HS-27A (cell line): ENCODE measurements around the gene ADAM12.
A peak's percentile ranks its signal among the peaks of the same experiment; 100 is the strongest.
"Not testable (repeated sequence)": the region's sequence is repeated elsewhere in the genome, so short reads cannot be mapped to it uniquely, and the experiment has no call there.

Experiments used
- DNase-seq: peaks from one replicate; pipeline ENCODE4 v3.0.0-alpha.2; 2012; ENCODE audit warnings: low read depth, missing footprints

ADAM12 gene

DNA sequence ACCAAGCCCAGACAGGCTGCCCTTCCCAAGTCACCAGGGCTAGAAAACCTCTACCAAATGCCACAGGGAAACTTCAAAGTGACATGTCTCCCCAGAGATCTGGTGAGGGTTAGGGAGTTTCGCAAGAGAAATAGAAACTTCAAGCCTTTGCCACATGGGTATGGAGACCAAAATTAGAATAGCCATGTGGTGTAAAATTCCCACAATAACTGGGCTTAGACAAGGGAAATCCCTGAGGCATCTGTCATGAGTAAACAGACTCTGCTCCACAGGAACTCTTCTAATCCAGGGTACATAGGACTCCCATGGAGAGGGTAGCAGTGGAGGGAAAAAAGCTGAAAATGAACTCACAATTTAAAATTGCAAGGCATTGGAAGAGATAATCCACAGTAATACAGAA lies 14.3 kb downstream of the ADAM12 start:
- DNase-seq: no peak

DNA sequence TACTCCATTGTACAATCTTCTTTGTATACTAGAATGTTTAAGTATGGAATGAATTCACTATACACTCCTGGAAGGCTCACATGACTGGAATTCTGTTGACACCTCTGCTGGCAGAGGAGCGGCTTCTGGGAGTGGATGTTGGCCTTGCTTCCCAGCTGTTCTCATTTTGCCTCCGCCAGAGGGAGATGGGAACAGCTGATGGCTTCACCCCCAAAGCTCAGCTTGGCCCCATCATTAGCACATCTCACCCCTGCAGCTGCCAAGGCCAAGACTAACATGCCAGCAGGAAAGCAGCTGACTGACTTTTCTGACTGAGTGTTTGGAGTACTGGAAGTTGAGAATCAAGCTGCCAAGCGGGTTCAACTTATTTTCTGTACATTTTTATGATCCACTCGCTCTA lies 15.1 kb downstream of the ADAM12 start:
- DNase-seq: no peak

DNA sequence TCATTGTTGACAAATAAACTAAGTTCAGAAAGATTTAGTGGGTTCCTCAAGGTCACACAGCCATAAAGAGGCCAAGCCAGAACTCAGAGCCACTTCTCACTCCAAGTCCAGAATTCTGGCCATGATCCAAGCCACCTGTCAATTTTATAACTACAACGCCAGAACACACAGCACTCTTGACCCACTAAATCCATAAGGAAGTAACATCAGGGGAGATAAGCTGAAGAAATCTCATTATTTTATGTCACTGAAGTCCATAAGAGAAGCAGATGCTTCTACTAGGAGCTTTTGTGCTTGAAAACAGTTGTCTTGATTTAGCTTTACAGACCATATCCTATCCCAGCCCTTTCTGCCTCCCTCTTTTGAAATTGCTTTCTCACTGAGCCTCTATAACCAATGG lies 15.9 kb downstream of the ADAM12 start:
- no peak for DNase-seq

DNA sequence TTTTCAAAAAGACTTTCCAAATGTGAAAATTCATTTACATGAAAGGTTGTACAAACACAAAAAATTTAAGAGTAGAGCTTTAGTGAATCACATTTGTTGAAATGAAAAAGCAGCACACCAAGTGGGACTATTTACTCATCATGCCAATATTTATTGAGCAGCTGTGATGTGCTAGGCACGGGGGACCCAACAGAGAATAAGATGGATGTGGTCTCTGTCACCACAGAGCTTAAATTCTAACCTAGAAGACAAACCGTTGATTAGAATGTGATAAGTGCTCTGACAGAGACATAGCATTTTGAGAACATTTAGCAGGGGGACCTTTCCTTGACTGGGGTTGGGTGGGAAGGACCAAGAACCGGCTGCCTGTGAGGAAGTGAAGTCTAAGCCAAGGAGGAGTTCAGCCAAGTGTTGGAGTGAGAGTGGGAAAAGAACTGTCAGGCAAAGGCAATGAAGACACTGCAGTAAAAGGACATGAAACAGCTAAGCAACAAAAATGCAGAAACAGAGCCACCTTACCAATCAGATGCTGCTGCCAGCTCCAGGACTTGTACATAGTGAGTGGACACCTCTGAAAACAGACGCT lies 19.1 kb downstream of the ADAM12 start:
- no peak for DNase-seq

DNA sequence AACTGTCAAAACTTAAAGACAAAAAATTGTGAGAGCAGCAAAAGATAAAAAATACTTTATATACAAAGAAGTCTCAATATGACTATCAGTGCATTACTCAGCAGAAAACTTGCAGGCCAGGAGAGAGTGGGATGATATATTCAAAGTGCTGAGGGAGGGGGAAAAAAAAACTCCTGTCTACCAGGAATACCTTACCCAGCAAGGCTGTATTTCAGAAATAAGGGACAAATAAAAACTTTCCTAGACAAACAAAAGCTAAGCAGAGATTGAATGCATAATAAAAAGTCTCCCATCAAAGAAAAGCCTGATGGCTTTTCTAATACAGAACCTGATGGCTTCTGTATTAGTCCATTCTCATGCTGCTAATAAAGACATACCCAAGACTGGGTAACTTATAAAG lies 31.1 kb downstream of the ADAM12 start:
- no peak for DNase-seq

DNA sequence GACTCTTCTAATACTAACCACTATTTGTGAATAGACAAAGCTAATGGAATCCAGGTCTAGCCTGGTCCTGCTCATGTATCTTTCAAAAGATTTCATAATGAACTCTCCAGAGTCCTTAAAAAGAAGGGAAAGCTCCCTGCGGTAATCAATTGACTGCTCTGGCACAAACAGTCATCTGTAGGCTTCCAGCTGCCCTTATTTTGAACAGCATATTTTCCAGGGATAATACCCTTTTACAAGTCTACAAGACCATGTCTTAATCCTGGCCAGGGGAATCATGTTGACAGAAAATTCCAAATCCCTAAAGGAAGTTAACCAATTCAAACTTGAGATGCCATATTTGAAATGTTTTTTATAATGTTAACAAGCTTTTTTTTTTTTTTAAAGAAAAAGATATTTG lies 34.6 kb downstream of the ADAM12 start:
- DNase-seq: no peak

DNA sequence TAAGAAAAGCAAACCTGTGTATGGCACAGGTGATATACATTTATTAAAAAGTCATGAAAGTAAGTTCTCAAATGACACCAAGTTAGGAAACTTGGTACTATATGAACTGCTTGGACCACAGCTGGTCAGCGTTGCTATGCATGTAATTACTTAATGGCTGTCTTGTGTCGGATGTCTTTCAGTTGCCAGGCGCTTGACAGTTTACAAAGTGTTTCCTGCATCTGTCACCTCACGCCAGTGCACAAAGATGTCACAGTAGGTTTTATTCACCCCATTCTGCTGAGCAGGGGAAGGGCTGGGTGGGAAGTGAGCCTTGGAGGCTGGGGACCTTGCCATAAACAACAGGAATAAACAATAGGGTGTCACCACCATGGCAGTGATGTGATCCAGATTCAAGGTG lies 35.8 kb downstream of the ADAM12 start:
- no peak for DNase-seq

DNA sequence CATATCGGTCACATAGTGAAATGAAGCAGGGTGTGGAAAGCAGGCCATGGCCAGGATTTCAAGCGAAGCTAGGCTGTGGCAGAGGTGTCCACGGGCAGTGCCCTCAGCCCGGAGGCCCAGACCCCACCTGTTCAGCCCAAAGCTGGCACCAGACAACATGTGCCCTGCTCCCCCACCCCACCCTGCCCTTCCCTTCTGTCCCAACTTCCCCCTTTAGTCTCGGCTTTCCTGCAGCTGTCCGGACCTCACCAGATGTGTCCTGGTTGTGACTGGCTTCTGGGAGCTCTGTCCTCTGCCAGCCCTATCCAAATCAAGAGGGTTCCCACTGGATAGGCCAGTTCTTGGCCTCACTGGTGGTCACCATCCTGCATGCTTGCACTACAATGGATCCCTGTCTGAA lies 37.3 kb downstream of the ADAM12 start:
- no peak for DNase-seq

DNA sequence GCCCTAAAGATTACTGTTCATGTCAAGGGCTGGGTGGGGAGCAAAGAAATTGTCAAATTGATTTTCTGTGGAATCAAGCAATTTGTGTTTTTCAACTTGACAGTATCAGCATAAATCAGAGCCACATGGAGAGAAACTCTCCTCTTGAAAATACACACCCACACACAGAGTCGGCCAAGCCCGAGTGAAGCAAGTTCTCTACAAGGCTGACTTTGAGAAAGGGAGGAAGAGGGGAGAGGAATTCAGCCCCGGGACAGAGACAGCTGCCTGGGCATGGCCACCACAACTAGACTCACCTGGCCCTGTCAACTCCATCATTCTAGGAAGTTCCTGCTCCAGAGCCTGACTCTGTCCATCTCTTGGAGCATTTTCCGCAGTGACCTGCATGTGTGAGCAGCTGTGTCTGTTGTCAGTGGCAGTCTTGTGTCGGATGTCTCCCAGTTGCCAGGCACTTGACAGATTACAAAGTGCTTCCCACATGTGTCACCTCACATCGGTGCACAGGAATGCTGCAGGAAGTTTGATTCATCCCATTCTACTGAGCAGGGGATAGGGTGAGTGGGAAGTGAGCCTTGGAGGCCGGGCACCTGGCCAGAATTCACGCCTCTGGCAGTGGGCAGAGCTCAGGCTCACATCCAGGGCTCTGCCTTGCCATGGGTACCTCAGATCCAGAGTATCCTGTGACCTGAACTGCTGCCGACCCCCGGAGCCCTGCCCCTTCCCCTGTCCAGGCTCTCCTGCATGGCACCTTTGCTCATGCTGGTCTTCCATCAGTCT lies 37.9 kb downstream of the ADAM12 start:
- DNase-seq: peak; percentile 79

DNA sequence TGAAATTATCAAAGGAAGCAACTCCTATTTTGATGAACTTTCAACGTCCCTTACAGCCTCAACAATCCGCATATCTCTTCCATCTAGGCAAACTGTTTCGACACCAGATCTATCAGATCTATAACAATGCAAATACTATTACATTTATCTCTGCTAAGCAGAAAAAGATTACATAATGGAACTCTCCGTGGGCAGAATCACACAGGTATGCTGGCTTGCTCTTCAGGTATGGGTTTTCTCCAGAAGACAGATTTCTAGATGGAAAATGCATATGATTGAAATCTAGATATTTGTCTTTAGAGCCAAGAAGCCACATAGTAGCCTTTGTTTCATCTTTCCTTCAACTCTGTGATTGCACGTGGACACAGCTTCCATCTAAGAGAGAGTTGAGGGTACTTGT lies 38.6 kb downstream of the ADAM12 start:
- DNase-seq: no peak

DNA sequence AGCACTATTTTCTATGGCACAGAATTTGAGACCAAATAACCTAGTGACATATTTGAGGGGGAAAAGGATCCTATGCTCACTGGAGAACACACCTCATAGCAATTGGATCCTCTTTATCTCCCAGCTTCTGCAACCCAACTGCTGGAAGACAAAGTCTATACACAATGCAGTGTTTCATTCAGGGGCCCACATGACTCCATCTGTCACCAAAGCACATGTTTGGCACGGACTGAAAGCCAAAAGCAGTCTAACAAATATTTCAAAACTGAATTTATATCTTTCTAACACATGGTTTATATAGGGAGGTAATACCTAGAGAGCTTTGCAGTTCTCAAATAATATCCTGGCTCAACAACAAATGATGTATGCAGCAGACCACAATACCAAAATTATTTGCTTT lies 39.2 kb downstream of the ADAM12 start:
- DNase-seq: no peak

DNA sequence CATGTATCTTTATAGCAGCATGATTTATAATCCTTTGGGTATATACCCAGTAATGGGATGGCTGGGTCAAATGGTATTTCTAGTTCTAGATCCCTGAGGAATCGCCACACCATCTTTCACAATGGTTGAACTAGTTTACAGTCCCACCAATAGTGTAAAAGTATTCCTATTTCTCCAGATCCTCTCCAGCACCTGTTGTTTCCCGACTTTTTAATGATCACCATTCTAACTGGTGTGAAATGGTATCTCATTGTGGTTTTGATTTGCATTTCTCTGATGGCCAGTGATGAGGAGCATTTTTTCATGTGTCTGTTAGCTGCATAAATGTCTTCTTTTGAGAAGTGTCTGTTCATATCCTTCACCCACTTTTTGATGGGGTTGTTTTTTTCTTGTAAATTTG lies 44.8 kb downstream of the ADAM12 start:
- DNase-seq: not testable (repeated sequence)

DNA sequence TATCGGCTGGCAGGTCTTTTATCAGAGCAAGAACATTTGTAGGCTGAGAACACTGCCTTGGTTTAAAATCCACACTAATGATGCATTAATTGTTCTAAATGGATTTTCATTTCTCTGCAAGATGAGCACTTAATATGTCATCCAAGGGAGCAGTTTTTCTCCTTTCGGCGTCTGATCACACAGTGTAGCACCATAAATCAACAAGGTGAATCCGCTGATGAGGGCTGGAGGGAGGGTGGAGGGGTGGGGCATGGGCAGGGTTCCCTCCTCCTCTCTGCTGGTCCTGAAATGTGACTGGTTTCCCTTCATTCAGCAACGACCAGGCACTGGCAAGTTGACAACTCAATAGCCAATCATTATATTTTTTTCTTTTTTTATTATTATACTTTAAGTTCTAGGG lies 45.6 kb downstream of the ADAM12 start:
- DNase-seq: no peak

DNA sequence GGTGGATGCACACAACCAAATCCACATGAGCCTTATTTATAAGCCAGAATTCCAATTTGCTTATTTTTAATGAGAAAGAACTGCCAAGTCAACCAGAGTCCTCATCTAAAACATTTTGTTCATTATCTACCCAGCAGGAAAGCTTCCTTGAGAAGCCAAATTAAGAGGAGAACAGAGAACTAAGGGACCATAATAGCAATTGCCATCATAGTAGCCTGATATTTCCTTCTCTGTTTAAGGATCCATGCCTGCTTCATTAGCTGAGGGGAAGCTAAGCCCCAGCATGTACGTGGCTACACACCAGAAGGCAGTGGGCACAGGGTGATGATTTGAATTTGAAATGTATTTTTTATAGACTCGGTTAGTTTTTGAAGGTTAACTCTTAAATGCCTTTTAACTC lies 46.8 kb downstream of the ADAM12 start:
- no peak for DNase-seq

DNA sequence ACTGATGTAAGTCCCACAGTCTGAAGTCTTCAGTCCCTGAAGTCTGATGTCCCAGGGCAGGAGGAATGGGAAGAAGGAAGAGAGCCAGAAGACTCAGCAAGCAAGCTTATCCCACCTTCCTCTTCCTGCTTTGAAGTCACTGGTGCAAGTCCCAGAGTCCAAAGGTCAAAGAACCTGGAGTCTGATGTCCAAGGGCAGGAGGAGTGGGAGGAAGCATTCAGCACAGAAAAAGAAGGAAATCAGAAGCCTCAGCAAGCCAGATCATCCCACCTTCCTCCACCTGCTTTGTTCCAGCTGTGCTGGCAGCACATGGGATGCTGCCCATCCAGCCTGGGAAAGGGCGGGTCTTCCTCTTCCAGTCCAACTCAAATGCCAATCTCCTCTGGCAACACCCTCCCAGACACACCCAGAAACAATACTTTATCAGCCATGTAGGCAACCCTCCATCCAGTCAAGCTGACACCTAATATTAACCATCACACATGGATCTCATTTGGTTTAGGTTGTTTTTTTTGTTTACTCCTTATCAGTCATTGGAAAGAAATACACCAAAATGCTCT lies 50.9 kb downstream of the ADAM12 start:
- DNase-seq: no peak

DNA sequence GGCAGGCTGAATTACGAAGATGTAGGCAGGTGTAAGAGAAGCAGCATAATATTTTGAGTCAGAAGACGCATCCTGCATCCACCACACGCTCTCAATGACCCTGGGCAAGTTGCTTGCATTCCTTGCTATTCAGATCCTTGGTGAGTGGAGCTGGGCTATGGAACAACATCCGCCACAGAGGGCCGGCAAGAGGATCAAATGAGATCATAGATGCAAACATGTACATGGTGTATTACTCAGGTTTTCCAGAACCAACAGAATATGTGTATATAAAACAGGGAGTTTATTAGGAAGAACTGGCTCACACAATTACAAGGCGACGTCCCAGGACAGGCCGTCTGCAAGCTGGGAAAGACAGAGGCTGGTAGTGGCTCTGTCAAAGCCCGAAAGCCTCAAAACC lies 51.5 kb downstream of the ADAM12 start:
- DNase-seq: no peak

DNA sequence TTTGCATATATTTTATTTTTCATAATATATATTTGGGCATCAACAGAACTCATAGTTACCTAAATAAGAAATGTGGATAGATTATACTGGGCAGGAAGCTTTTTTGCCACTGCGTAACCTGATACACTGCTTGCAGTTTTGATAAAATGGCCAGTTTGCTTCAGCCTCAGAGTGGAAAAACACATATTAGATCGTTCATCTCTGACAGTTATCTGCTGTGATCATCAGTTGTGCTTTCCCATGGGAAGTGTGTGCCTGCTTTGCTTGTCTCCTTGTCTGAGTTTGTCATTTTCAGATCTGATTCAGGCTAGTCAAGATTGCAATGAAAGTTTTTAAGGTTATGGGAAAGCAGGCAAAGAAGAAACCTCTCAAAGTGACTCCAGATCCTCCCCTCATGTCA lies 54.0 kb downstream of the ADAM12 start:
- DNase-seq: no peak

DNA sequence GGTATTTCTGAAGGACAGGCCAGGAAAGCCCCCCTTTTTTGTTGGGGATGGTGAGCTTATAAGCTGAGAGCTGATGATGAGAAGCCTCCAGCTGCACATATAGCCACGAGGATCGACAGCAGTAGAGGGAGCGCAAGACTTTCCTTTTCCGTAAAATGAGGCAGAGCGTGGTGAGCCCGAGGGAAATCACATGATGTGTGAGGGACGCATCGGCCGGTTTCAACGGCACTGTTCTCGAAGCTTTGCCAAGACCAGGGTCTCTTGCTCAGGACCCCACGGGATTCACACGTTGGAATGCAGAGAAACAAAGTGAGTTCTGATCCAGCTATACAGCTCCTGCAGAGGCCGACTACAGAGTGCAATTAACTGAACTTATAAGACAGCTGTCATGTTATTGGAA lies 55.7 kb downstream of the ADAM12 start:
- no peak for DNase-seq

DNA sequence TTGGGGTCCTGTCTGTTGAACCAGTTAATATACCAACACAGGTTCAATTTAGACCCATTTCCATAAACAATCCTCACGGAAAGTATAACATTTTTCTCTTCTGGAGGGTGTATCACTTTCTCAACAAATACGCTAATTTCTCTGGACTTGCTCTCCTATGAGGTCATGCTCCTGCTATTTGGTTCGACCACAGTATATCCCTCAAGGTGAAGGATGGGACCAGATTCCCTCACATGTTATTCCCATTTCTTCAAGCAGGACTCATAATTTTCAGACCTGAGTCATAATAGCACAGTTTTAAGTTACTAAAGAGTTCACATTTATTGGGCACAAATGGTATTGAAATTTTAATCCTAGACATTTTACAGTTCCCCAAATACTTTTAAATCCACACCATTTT lies 57.2 kb downstream of the ADAM12 start:
- no peak for DNase-seq

DNA sequence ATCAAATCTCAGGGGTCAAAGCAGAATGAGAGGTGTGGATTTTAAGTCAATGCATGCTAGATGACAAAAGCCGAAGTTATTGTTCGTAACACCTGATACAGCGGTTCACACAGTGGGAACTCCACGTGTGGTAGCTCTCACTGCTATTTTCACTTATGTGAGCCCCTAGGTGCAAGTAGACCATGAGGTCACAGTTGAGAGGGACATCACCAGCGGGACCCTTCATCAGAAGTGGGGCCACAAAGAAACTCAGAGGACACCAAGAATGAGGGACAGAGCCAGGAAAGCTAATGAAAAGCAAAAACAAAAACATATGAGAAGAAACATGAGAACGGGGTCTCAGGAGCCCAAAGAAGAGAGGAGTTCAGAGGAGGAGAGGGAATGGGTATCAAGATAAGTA lies 63.5 kb downstream of the ADAM12 start:
- DNase-seq: no peak

DNA sequence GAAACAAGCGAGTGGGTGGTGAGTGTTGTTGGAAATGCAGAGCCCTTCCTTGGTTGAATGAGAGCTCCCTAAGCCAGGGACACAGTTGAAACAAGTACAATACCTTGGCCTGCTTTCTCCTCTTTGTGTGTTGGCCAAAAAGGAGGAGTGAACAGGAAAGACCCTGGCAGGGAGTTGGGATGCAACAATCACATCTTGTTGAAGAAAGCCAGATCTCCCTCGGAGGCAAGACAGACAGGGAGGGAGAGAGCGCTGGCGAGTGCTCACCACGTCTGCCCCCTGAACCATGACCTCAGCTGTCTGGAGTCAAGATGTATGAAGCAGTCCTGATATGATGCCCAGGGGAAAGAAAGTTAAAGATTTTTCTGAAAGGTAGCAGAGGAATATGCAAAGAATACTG lies 66.8 kb downstream of the ADAM12 start:
- no peak for DNase-seq

DNA sequence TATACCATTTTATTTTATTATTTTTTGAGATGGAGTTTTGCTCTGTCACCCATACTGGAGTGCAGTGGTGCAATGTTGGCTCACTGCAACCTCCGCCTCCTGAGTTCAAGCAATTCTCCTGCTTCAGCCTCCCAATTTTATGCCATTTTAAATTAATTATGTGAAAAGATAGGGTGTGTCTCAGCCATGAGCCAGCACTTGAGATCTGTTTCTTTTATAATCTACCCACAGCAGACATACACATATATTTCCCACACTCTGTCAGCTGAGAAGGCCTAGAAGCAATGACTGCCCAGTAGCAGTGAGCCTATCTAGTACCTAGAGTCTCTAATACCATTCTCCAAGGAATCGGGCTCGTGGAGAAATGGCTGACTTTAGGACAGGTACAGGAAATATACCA lies 70.5 kb downstream of the ADAM12 start:
- DNase-seq: no peak

DNA sequence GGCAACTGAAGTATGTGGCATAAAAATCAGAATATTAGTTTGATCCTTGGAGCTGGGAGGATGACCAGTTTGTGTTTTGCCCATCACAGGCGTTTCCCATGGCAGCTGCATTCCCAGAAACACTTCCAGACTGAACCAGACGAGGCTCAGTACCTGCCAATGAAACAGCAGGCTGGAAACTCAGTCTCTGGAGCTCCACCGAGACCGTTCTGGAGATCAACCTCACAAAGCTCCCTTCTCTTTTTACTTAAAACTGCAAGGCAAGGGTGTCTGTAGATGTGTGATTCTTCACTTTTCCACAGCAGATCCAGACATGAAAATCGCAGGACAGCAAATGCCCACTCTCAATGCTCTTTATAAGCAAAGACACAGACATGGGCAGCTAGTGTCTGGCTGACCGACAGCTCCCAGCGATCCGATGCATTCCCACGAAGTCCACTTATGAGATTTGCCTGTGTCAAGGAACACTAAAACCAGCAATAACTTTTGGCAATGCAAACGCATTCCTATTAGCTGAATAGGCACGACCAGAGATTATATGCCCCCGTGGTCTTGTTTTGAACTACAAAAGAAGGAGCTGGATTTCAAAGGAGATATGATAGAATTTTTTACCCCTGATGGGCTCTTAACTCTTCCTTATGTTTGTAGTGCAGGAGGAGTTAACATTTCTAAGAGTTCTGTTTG lies 72.6 kb downstream of the ADAM12 start:
- peak; percentile 33 for DNase-seq
